ENCODE results near the gene ZMIZ2. TPM values are rescaled to one million over a fixed set of nuclear protein-coding genes. Genes with fewer than 3 reads are reported as not detected.

Gene ZMIZ2
- total RNA-seq, 2 donors from 2014 or later = 27.1 to 42.8 TPM

- H3K27me3 ChIP-seq (replicated peaks; ENCODE audit: insufficient read depth) = no peaks in the 10 kb centered on the region
- H3K36me3 ChIP-seq = peaks cover 0 to 5% of the 10 kb centered on the region in 2 donors
- H3K4me1 ChIP-seq (replicated peaks) = no peaks in the 10 kb centered on the region
- TF ChIP-seq POLR2A (IDR thresholded peaks at IDR 0.05) (no peak), POLR2AphosphoS5 (IDR thresholded peaks at IDR 0.05) (no peak)
- TF ChIP-seq, protein P1, sequence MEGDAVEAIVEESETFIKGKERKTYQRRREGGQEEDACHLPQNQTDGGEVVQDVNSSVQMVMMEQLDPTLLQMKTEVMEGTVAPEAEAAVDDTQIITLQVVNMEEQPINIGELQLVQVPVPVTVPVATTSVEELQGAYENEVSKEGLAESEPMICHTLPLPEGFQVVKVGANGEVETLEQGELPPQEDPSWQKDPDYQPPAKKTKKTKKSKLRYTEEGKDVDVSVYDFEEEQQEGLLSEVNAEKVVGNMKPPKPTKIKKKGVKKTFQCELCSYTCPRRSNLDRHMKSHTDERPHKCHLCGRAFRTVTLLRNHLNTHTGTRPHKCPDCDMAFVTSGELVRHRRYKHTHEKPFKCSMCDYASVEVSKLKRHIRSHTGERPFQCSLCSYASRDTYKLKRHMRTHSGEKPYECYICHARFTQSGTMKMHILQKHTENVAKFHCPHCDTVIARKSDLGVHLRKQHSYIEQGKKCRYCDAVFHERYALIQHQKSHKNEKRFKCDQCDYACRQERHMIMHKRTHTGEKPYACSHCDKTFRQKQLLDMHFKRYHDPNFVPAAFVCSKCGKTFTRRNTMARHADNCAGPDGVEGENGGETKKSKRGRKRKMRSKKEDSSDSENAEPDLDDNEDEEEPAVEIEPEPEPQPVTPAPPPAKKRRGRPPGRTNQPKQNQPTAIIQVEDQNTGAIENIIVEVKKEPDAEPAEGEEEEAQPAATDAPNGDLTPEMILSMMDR (IDR thresholded peaks at IDR 0.05) = no peak
- intact Hi-C loops (cut with DNase I) = no loop called here
- no peak for DNase-seq (ENCODE audit: low spot score)
- H3K27ac ChIP-seq = no peak overlapping the region
- no peak overlapping the region for H3K4me3 ChIP-seq
- no peaks in the 10 kb centered on the region for H3K9me3 ChIP-seq
- 58% methylated on average over 5 of the region's 5 CpGs for WGBS
Measured at GRCh38 chr7:44711528-44711927, 37.1 kb upstream of the ZMIZ2 start.

GRCh38 chr7:44712012-44712411 lies 36.6 kb upstream of the ZMIZ2 start:
- WGBS = 37% methylated on average over 5 of the region's 5 CpGs
- H3K4me3 ChIP-seq = no peak overlapping the region
- peaks cover 0 to 5% of the 10 kb centered on the region in 2 donors for H3K36me3 ChIP-seq
- intact Hi-C loops (cut with DNase I) = no loop called here
- TF ChIP-seq POLR2AphosphoS5 (IDR thresholded peaks at IDR 0.05) = no peak
- TF ChIP-seq, protein P1 (IDR thresholded peaks at IDR 0.05) = no peak
- no peak for TF ChIP-seq POLR2A (IDR thresholded peaks at IDR 0.05)
- no peaks in the 10 kb centered on the region for H3K4me1 ChIP-seq (replicated peaks)
- no peaks in the 10 kb centered on the region for H3K27me3 ChIP-seq (replicated peaks; ENCODE audit: insufficient read depth)
- DNase-seq (ENCODE audit: low spot score) = no peak
- no peak overlapping the region for H3K27ac ChIP-seq
- H3K9me3 ChIP-seq = no peaks in the 10 kb centered on the region

GRCh38 chr7:44713141-44713540 lies 35.5 kb upstream of the ZMIZ2 start:
- no peak for TF ChIP-seq POLR2AphosphoS5 (IDR thresholded peaks at IDR 0.05)
- TF ChIP-seq POLR2A (IDR thresholded peaks at IDR 0.05) = no peak
- TF ChIP-seq, protein P1 (IDR thresholded peaks at IDR 0.05) = no peak
- no peak for DNase-seq (ENCODE audit: low spot score)
- peaks cover 0 to 2% of the 10 kb centered on the region in 2 donors for H3K36me3 ChIP-seq
- H3K4me1 ChIP-seq (replicated peaks) = no peaks in the 10 kb centered on the region
- no peaks in the 10 kb centered on the region for H3K9me3 ChIP-seq
- 74% methylated on average over 2 of the region's 2 CpGs for WGBS
- intact Hi-C loops (cut with DNase I) = no loop called here
- H3K27me3 ChIP-seq (replicated peaks; ENCODE audit: insufficient read depth) = no peaks in the 10 kb centered on the region
- no peak overlapping the region for H3K4me3 ChIP-seq
- no peak overlapping the region for H3K27ac ChIP-seq

GRCh38 chr7:44713680-44714335 lies 34.8 kb upstream of the ZMIZ2 start:
- TF ChIP-seq POLR2A (IDR thresholded peaks at IDR 0.05) (no peak), POLR2AphosphoS5 (IDR thresholded peaks at IDR 0.05) (no peak)
- TF ChIP-seq, protein P1 (IDR thresholded peaks at IDR 0.05) = no peak
- Histone ChIP-seq H3K9me3 (no peaks in the 10 kb centered on the region), H3K4me3 (no peak overlapping the region), H3K4me1 (replicated peaks) (no peaks in the 10 kb centered on the region), H3K36me3 (no peaks in the 10 kb centered on the region), H3K27ac (no peak overlapping the region), H3K27me3 (replicated peaks; ENCODE audit: insufficient read depth) (no peaks in the 10 kb centered on the region)
- intact Hi-C loops (cut with DNase I) = no loop called here
- no peak for DNase-seq (ENCODE audit: low spot score)
- WGBS = 42% methylated on average over 7 of the region's 7 CpGs

DNA sequence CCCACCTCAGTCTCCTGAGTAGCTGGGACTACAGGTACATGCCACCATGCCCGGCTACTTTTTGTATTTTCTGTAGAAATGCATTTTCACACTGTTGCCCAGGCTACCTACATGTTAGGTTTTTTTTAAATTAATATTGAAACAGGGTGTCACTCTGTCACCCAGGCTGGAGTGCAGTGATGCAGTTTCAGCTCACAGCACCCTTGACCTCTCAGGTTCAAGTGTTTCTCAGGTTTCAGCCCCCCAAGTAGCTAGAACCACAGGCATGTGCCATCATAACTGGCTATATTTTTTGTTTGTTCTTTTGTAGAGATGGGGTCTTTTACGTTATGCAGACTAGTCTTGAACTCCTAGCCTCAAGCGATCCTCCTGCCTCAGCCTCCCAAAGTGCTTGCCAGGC lies 32.4 kb upstream of the ZMIZ2 start:
- DNase-seq (ENCODE audit: low spot score) = no peak
- H3K27ac ChIP-seq = no peak overlapping the region
- H3K27me3 ChIP-seq (replicated peaks; ENCODE audit: insufficient read depth) = no peaks in the 10 kb centered on the region
- no peaks in the 10 kb centered on the region for H3K4me1 ChIP-seq (replicated peaks)
- H3K36me3 ChIP-seq = no peaks in the 10 kb centered on the region
- 87% methylated on average over 3 of the region's 3 CpGs for WGBS
- intact Hi-C loops (cut with DNase I) = no loop called here
- H3K4me3 ChIP-seq = no peak overlapping the region
- TF ChIP-seq POLR2A (IDR thresholded peaks at IDR 0.05) = no peak
- TF ChIP-seq POLR2AphosphoS5 (IDR thresholded peaks at IDR 0.05) = no peak
- TF ChIP-seq, protein P1 (IDR thresholded peaks at IDR 0.05) = no peak
- no peaks in the 10 kb centered on the region for H3K9me3 ChIP-seq

Measured in prostate gland (tissue), 2 donors.